ENCODE data around the gene ANXA6. TPM values are rescaled to one million over a fixed set of nuclear protein-coding genes. Genes with fewer than 3 reads are reported as not detected.
A peak's percentile ranks its signal among the peaks of the same experiment; 100 is the strongest.

ANXA6 gene
- total RNA-seq, 1 donor from 2014 or later = 222 TPM

GRCh38 chr5:151156507-151157420, 815 bp downstream of the ANXA6 start:
- no peak for DNase-seq (ENCODE audit: missing footprints)

GRCh38 chr5:151155775-151156506, 1.6 kb downstream of the ANXA6 start:
- ATAC-seq (no peak), DNase-seq (ENCODE audit: missing footprints) (no peak)
- intact Hi-C loops (cut with DNase I) = loop anchor here (5.0 kb wide), 1 partner anchor 66 kb away; the partner anchor contains the start of gene CCDC69

More at GRCh38 chr5:151156507-151157420, 815 bp downstream of the ANXA6 start:
- peak; percentile 32 for ATAC-seq
- intact Hi-C loops (cut with DNase I) = loop anchor here (5.0 kb wide), 1 partner anchor 66 kb away; the partner anchor contains the start of gene CCDC69

- intact Hi-C loops (cut with DNase I) = loop anchor here (5.0 kb wide), 1 partner anchor 67 kb away; the partner anchor contains the start of gene CCDC69
- no peak for ATAC-seq
- DNase-seq (ENCODE audit: missing footprints) = no peak
Measured at GRCh38 chr5:151154931-151155774, 2.4 kb downstream of the ANXA6 start.

GRCh38 chr5:151153766-151154272, 3.8 kb downstream of the ANXA6 start:
- intact Hi-C loops (cut with DNase I) = no loop called here
- DNase-seq (ENCODE audit: missing footprints) (no peak), ATAC-seq (no peak)

- ATAC-seq (no peak), DNase-seq (ENCODE audit: missing footprints) (no peak)
- intact Hi-C loops (cut with DNase I) = no loop called here
Measured at GRCh38 chr5:151153300-151153699, 4.3 kb downstream of the ANXA6 start.

- DNase-seq (ENCODE audit: missing footprints) = no peak
- intact Hi-C loops (cut with DNase I) = no loop called here
- ATAC-seq = peak; percentile 29
Measured at GRCh38 chr5:151151793-151152192, 5.8 kb downstream of the ANXA6 start.

GRCh38 chr5:151151263-151151660, 6.3 kb downstream of the ANXA6 start:
- intact Hi-C loops (cut with DNase I) = no loop called here
- DNase-seq (ENCODE audit: missing footprints) (no peak), ATAC-seq (no peak)

- DNase-seq (ENCODE audit: missing footprints) (no peak), ATAC-seq (peak; percentile 63)
- intact Hi-C loops (cut with DNase I) = no loop called here
Measured at GRCh38 chr5:151150471-151151262, 6.9 kb downstream of the ANXA6 start.

GRCh38 chr5:151148583-151148982, 9.0 kb downstream of the ANXA6 start:
- intact Hi-C loops (cut with DNase I) = no loop called here
- ATAC-seq = no peak

GRCh38 chr5:151147033-151147432, 10.5 kb downstream of the ANXA6 start:
- ATAC-seq (no peak), DNase-seq (ENCODE audit: missing footprints) (no peak)
- intact Hi-C loops (cut with DNase I) = no loop called here

More at GRCh38 chr5:151148583-151148982, 9.0 kb downstream of the ANXA6 start:
- no peak for DNase-seq (ENCODE audit: missing footprints)

- intact Hi-C loops (cut with DNase I) = no loop called here
- no peak for ATAC-seq
Measured at GRCh38 chr5:151146061-151146460, 11.5 kb downstream of the ANXA6 start.

GRCh38 chr5:151144922-151145321, 12.7 kb downstream of the ANXA6 start:
- DNase-seq (ENCODE audit: missing footprints) (no peak), ATAC-seq (no peak)
- intact Hi-C loops (cut with DNase I) = no loop called here

More at GRCh38 chr5:151146061-151146460, 11.5 kb downstream of the ANXA6 start:
- no peak for DNase-seq (ENCODE audit: missing footprints)

GRCh38 chr5:151144275-151144674, 13.3 kb downstream of the ANXA6 start:
- DNase-seq (ENCODE audit: missing footprints) (no peak), ATAC-seq (no peak)
- intact Hi-C loops (cut with DNase I) = no loop called here

- DNase-seq (ENCODE audit: missing footprints) = no peak
- intact Hi-C loops (cut with DNase I) = no loop called here
- no peak for ATAC-seq
Measured at GRCh38 chr5:151143645-151144044, 13.9 kb downstream of the ANXA6 start.

GRCh38 chr5:151142933-151143332, 14.6 kb downstream of the ANXA6 start:
- DNase-seq (ENCODE audit: missing footprints) (no peak), ATAC-seq (no peak)
- intact Hi-C loops (cut with DNase I) = no loop called here

- DNase-seq (ENCODE audit: missing footprints) (no peak), ATAC-seq (peak; percentile 80)
- intact Hi-C loops (cut with DNase I) = no loop called here
Measured at GRCh38 chr5:151141535-151141934, 16.0 kb downstream of the ANXA6 start.

- intact Hi-C loops (cut with DNase I) = no loop called here
- no peak for DNase-seq (ENCODE audit: missing footprints)
- ATAC-seq = peak; percentile 44
Measured at GRCh38 chr5:151140686-151141459, 16.7 kb downstream of the ANXA6 start.
